Amygdala (tissue), 56 donors: ENCODE results near the gene ADRA2B.
"Not testable (repeated sequence)": the region's sequence is repeated elsewhere in the genome, so short reads cannot be mapped to it uniquely, and the experiment has no call there.

Source experiments
- DNase-seq, 56 donors: peaks; one replicate each; lab custom pipeline; 2025; lab: John Stamatoyannopoulos, UW

Gene ADRA2B

GRCh38 chr2:96073170-96073775 lies 43.1 kb downstream of the ADRA2B start:
- no peak for DNase-seq

DNA sequence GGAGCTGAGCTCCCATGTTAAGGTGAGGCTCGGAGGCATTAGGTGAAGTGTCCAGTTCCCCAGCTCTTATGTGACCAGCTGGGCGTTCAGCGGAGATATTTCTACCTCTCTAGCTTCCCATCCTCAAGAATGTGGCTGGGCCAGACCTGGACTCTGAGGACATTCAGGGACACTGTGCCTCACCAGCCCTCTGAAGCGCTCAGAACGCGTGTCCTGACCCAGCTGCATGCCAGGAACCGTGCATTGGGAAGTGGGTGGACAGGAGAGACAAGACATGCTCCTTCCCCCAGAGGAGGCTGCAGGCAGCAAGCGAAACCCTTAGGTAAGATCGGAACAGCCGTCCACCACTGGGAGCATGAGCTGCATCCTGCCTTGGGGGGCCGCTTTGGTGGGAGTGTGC lies 43.6 kb downstream of the ADRA2B start:
- no peak for DNase-seq

DNA sequence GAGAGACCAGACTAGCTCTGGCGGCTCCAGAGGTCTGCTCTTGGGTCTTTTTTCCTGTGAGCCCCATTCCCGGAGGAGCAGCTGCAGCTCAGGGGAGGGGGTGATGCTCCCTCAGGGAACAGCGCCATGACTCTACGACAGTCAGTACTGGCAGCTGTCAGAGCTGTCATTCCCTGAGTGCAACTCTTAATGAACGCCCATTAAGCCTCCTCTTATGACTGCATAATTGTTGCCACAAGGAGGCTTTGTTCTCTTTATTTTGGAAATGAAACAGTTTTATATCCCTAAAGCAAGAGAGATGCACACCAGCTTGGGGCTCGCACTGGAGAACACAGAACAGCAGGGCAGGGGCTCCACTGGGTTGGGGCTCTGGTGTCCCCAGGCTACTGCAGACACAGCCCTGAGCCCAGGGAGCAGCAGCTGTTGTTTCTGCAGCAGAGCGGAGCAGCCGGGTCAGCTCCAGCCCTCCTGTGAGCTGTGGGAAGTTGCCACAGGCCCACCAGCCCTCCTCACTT lies 44.3 kb downstream of the ADRA2B start:
- peak in 21 of 56 donors; percentile 17 to 70 (median 55) for DNase-seq

DNA sequence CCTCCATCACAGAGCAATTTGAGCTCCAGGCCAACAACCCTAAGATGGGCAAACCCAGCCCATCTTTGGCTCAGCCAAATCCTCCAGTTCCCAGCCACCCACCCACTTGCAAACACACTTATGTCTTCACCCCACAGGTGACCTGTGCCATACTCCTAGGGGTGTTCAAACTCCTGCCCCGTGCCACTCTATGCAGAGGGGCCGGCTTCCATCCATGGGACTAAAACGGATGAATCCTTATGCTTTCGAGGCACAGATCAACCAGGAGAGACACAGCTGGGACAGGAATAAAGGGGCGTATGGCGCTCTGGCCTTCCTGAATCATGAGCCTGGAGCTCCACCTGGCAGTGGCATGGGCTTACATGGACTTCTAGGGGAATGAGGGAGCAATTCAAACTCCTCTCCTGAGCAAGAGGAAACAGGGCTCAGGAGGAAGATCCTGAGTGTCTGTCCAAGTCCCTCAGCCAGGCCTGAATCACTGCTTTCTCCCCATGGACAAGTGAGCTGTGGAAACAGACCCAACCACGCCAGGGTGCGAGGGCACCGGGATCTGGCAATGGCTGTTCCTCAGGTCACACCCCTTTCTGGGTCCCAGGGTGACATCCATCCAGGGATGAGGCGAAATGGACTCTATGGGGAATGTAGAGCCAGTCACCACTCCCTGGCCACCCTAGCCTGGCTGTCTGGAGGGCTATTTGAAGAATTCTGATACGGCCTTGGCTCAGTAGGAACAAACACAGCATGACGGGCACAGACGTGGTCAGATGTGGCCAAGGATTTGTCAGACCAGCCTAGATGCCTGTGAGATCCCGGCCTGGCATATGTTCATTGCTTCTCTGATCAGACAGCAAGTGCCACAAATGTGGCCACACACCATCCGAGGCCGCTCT lies 45.0 kb downstream of the ADRA2B start:
- DNase-seq: not testable (repeated sequence)

- not testable (repeated sequence) for DNase-seq
These were observed 46.0 kb downstream of the ADRA2B start for GRCh38 chr2:96070351-96070750.

DNA sequence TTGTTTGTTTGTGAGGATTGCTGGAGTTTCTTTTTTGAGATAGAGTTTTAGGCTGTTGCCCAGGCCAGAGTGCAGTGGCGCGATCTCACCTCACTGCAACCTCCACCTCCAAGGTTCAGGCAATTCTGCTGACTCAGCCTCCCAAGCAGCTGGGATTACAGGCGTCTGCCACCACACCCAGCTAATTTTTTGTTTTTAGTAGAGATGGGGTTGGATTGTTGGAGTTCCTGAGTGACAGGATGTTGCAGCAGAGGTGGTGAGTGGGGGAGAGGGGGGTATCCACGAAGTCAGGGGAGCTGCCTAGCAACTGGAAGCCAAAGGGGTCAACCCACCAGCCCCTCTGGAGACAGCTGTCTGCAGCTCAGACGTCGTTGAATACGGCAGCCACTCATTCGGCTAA lies 46.5 kb downstream of the ADRA2B start:
- DNase-seq: not testable (repeated sequence)

GRCh38 chr2:96067902-96068581 lies 48.3 kb downstream of the ADRA2B start:
- DNase-seq: not testable (repeated sequence)

DNA sequence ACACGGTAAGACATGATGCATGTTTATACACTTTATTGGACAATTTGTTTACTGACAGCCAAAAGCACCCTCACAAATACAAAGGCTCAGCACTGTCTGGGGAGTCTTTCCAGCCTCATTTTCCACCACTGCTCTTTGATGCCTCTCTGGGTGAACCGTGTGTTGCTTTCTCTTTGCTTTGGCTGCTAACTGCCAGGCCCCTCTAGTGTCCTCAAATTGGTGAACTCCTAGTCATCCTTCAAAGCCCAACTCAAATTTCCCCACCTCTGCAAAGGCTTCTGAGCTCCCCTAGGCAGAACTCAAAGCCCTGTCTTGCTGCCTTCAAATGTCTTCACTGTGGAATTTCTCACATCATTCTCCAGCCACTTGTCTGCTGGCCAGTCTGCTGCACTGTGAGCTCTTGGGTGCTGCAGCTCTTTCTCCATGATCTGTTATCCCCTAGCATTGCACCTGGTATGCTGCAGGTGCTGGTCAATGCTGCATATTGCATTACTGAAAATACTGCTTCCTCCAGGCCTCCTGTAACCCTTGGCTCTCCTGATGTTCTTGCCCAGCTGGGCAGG lies 49.2 kb downstream of the ADRA2B start:
- not testable (repeated sequence) for DNase-seq

DNA sequence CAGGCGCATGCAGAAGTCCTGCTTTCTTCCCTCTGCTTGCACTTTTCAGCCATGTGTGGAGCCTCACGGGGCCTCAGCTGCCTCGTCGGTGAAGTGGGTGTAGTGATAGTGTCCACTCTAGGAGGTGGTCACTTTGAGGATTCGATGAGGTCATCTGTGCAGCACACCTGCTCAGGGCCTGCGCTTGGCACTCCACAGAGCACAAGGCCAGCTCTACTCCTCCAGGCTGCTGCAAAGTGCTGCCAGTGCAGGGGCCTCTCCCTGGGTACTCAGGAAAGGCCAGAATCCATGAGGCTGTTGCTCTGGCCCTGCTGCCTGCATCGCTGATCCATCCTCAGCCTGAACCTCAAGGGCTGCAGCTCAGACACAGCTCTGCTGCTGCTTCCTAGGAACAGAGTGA lies 49.9 kb downstream of the ADRA2B start:
- not testable (repeated sequence) for DNase-seq

- DNase-seq: not testable (repeated sequence)
These were observed 50.4 kb downstream of the ADRA2B start for GRCh38 chr2:96065954-96066353.

- DNase-seq: no peak
These were observed 50.9 kb downstream of the ADRA2B start for GRCh38 chr2:96065381-96065930.

GRCh38 chr2:96064760-96065159 lies 51.6 kb downstream of the ADRA2B start:
- DNase-seq: not testable (repeated sequence)

DNA sequence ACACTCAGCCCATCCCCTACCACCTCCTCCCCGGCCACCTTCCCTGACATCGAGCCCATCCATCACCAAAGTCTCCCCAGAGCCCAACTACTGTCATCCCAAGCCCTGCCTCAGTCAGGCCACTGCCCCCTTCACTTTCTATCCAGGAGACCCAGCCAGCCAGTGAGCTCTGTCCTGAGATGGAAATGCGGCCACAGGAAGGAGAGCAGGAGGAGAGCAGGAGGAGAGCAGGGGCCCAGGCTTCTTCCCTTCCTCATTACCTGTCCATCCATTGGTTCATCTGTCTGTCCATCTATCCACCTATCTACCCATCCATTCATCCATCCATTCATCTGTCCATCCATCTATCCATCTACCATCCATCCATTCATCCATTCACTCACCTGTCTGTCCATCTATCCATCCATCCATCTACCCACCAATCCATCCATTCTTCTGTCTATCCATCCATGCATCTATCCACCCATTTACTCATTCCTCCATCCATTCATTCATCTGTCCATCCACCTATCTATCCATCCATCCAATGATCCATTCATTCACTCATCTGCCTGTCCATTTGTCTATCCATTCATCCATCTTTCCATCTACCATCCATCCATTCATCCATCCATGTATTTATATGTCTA lies 52.2 kb downstream of the ADRA2B start:
- DNase-seq: not testable (repeated sequence)

DNA sequence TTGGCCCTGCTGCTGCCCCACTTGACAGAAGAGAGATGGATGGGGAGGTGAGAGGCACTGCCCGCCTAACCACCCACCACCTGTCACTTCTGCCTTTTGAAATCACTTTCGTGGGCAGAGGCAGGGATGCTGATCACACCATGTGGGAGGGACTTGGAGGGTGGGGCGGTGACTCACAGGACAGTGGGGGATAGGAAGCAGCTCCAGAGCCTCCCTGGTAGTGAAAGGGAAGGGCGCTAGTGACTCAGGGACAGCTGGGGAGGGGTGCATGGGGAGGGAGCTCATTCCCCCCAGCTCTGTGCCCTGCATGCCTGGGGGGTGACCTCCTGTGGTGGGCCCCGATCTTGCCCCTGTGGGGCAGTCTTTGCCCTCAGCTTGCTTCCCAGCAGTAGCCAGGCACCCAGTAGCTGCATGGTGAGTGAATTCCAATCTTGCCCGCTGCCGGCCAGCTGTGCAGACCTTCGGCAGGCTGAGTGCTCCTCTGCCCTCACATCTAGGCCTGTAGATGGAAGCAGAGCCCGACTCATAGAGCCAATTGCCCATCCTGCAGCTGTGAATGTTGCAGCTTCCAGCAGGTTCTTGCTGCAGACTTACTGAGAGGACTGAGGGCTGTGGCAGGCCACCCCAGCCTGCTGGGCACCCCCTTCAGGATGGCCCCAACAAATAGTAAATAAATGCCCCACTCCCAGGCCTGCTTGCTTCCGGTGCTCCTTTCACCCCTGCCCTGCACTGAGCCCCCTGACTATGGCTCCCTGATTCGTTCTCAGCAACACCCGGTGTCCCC lies 53.1 kb downstream of the ADRA2B start:
- not testable (repeated sequence) for DNase-seq
